Neural cell (in vitro differentiated cells): ENCODE measurements around the gene OR6P1. TPM values are rescaled to one million over a fixed set of nuclear protein-coding genes. Genes with fewer than 3 reads are reported as not detected.

Experiments used
- H2AFZ ChIP-seq: fragments of 200-600, 300-800 bp; sonication (generic), shearing (Covaris generic); 2 replicates; pipeline ENCODE4 v1.6.0; 2014; ENCODE audit warnings: low read depth, mild to moderate bottlenecking, antibody characterized with exemption, low read length, moderate library complexity
- H3F3A ChIP-seq: fragments of 200-600 bp; shearing (Covaris generic); 2 replicates; pipeline ENCODE4 v1.6.1; 2016; ENCODE audit warnings: mild to moderate bottlenecking, moderate library complexity, mixed read lengths, antibody characterized with exemption, low read length; ENCODE audit not compliant: insufficient read depth, poor library complexity, severe bottlenecking
- H3K27ac ChIP-seq: fragments of 200-600, 300-800 bp; sonication (generic), shearing (Covaris generic); 2 replicates; pipeline ENCODE4 v1.5.1; 2014; ENCODE audit warnings: mild to moderate bottlenecking, low read length, moderate library complexity
- H3K27me3 ChIP-seq: fragments of 300-800, 200-600 bp; sonication (generic), shearing (Covaris generic); 2 replicates; pipeline ENCODE4 v1.6.0; 2014; ENCODE audit warnings: mild to moderate bottlenecking, low read depth, low read length, moderate library complexity; ENCODE audit not compliant: insufficient read depth
- H3K36me3 ChIP-seq: fragments of 300-800, 200-600 bp; sonication (generic), shearing (Covaris generic); 2 replicates; pipeline ENCODE4 v1.5.1; 2014; ENCODE audit warnings: mild to moderate bottlenecking, antibody characterized with exemption, low read length, moderate library complexity; ENCODE audit not compliant: insufficient read depth
- H3K4me2 ChIP-seq: fragments of 300-800, 200-600 bp; sonication (generic), shearing (Covaris generic); 2 replicates; pipeline ENCODE4 v1.6.0; 2014; ENCODE audit warnings: mild to moderate bottlenecking, low read length
- H3K4me3 ChIP-seq: fragments of 300-800, 200-600 bp; sonication (generic), shearing (Covaris generic); 2 replicates; pipeline ENCODE4 v1.5.1; 2014; ENCODE audit warnings: mild to moderate bottlenecking, low read length, moderate library complexity
- H3K79me2 ChIP-seq: fragments of 200-600 bp; shearing (Covaris generic); replicated peaks from 2 replicates; pipeline ENCODE4 v1.6.0; 2014; ENCODE audit warnings: mild to moderate bottlenecking, low read length, moderate library complexity; ENCODE audit not compliant: insufficient read depth
- H3K9ac ChIP-seq: fragments of 300-800, 200-600 bp; sonication (generic), shearing (Covaris generic); 2 replicates; pipeline ENCODE4 v1.6.1; 2016; ENCODE audit warnings: mild to moderate bottlenecking, low read length, mixed read lengths
- H3K9me2 ChIP-seq: fragments of 200-600 bp; shearing (Covaris generic); 2 replicates; pipeline ENCODE4 v1.6.1; 2016; ENCODE audit warnings: mild to moderate bottlenecking, low read length, mixed read lengths; ENCODE audit not compliant: insufficient read depth
- H3K9me3 ChIP-seq: fragments of 200-600, 300-800 bp; sonication (generic), shearing (Covaris generic); 2 replicates; pipeline ENCODE4 v1.6.1; 2016; ENCODE audit warnings: mild to moderate bottlenecking, mixed run types, low read length, moderate library complexity, mixed read lengths
- H4K20me1 ChIP-seq: fragments of 200-600 bp; shearing (Covaris generic); 2 replicates; pipeline ENCODE4 v1.6.1; 2016; ENCODE audit warnings: mild to moderate bottlenecking, mixed run types; ENCODE audit not compliant: insufficient read depth
- CTCF ChIP-seq: fragments of 450-650 bp; IDR thresholded peaks from 2 replicates; pipeline ENCODE4 v1.5.1; 2014; ENCODE audit warnings: antibody characterized with exemption, mild to moderate bottlenecking, moderate library complexity; ENCODE audit not compliant: poor library complexity, severe bottlenecking
- EP300 ChIP-seq: fragments of 450-650 bp; conservative IDR thresholded peaks from 2 replicates; pipeline ENCODE4 v1.6.1; 2014; ENCODE audit warnings: antibody characterized with exemption, mild to moderate bottlenecking, moderate library complexity; ENCODE audit not compliant: poor library complexity, severe bottlenecking
- EZH2 ChIP-seq: fragments of 200-600, 300-800 bp; shearing (Covaris generic), sonication (generic); IDR thresholded peaks from 2 replicates; pipeline ENCODE4 v1.6.1; 2014; ENCODE audit warnings: antibody characterized with exemption, low read length, borderline replicate concordance, mild to moderate bottlenecking; ENCODE audit not compliant: insufficient read depth, poor library complexity, severe bottlenecking
- MXI1 ChIP-seq: fragments of 450-650 bp; conservative IDR thresholded peaks from 2 replicates; pipeline ENCODE4 v1.6.1; 2014; ENCODE audit warnings: antibody characterized with exemption, mild to moderate bottlenecking; ENCODE audit not compliant: poor library complexity, severe bottlenecking
- POLR2AphosphoS5 ChIP-seq: IDR thresholded peaks from 2 replicates; pipeline ENCODE4 v1.6.1; 2012
- RAD21 ChIP-seq: fragments of 450-650 bp; conservative IDR thresholded peaks from 2 replicates; pipeline ENCODE4 v1.6.1; 2014; ENCODE audit warnings: antibody characterized with exemption, mild to moderate bottlenecking, moderate library complexity
- REST ChIP-seq: IDR thresholded peaks from 2 replicates; pipeline ENCODE4 v1.6.1; 2012; ENCODE audit warnings: borderline replicate concordance
- SMC3 ChIP-seq: fragments of 450-650 bp; conservative IDR thresholded peaks from 2 replicates; pipeline ENCODE4 v1.6.1; 2014; ENCODE audit warnings: antibody characterized with exemption, mild to moderate bottlenecking, moderate library complexity; ENCODE audit not compliant: poor library complexity
- TAF1 ChIP-seq: IDR thresholded peaks from 2 replicates; pipeline ENCODE4 v1.6.1; 2012; ENCODE audit warnings: low read depth
- polyA plus RNA-seq: library from polyadenylated mRNA; depleted of rRNA; stranded (reverse); fragments of >200 nt; gene quantifications from 2 replicates; pipeline ENCODE4 v1.2.3, GENCODE V29; 2014

The OR6P1 gene
- polyA plus RNA-seq, 1 donor from 2014 or later = not detected

GRCh38 chr1:158572226-158572625, 1.8 kb upstream of the OR6P1 start:
- Histone ChIP-seq H3F3A (no peaks in the 10 kb centered on the region), H3K9me2 (no peaks in the 10 kb centered on the region), H2AFZ (no peak overlapping the region), H3K9me3 (no peaks in the 10 kb centered on the region), H3K4me3 (no peak overlapping the region), H3K27me3 (no peaks in the 10 kb centered on the region), H3K4me2 (no peak overlapping the region), H3K27ac (no peak overlapping the region), H3K9ac (no peak overlapping the region), H3K79me2 (no peaks in the 10 kb centered on the region), H4K20me1 (no peaks in the 10 kb centered on the region), H3K36me3 (no peaks in the 10 kb centered on the region)
- no peak for TF ChIP-seq REST
- no peak for TF ChIP-seq SMC3
- TF ChIP-seq RAD21 = no peak
- TF ChIP-seq MXI1 = no peak
- TF ChIP-seq CTCF = no peak
- no peak for TF ChIP-seq EP300
- no peak for TF ChIP-seq EZH2
- no peak for TF ChIP-seq TAF1
- no peak for TF ChIP-seq POLR2AphosphoS5

GRCh38 chr1:158564608-158565007, 5.8 kb downstream of the OR6P1 start:
- Histone ChIP-seq H3K4me2 (no peak overlapping the region), H4K20me1 (no peaks in the 10 kb centered on the region), H3K27ac (no peak overlapping the region), H3K4me3 (no peak overlapping the region), H3K9ac (no peak overlapping the region), H3K79me2 (no peaks in the 10 kb centered on the region), H2AFZ (no peak overlapping the region), H3K36me3 (no peaks in the 10 kb centered on the region), H3K9me3 (no peaks in the 10 kb centered on the region), H3F3A (no peaks in the 10 kb centered on the region), H3K27me3 (no peaks in the 10 kb centered on the region), H3K9me2 (no peaks in the 10 kb centered on the region)
- TF ChIP-seq SMC3 (no peak), TAF1 (no peak), MXI1 (no peak), EZH2 (no peak), EP300 (no peak), POLR2AphosphoS5 (no peak), CTCF (no peak), RAD21 (no peak), REST (no peak)
